Activated CD4-positive, alpha-beta memory T cell treated with anti-CD3 and anti-CD28 coated beads for 36 hours (primary cell): Measurements from ENCODE around the gene DUSP11. TPM values are rescaled to one million over a fixed set of nuclear protein-coding genes. Genes with fewer than 3 reads are reported as not detected.
"Not testable (repeated sequence)": the region's sequence is repeated elsewhere in the genome, so short reads cannot be mapped to it uniquely, and the experiment has no call there.

Experiments
- CTCF ChIA-PET: fragments of 350-600 bp; sonication (Branson Sonifier 250); formaldehyde crosslinking; loops from one replicate; lab custom pipeline; 2021; ENCODE audit warnings: antibody characterized with exemption, inconsistent platforms; lab: Charles Lee
- POLR2A ChIA-PET: fragments of 350-600 bp; sonication (Branson Sonifier 250); formaldehyde crosslinking; loops from one replicate; lab custom pipeline; 2021; ENCODE audit warnings: antibody characterized with exemption; lab: Charles Lee
- DNase-seq: peaks from one replicate; pipeline ENCODE4 v3.0.0-alpha.2; 2020
- H3K27ac Mint-ChIP-seq: one replicate; pipeline ENCODE4 v1.8.0; 2021; ENCODE audit warnings: mixed read lengths
- H3K27me3 Mint-ChIP-seq: one replicate; pipeline ENCODE4 v1.8.0; 2021; ENCODE audit warnings: mixed read lengths
- H3K36me3 Mint-ChIP-seq: one replicate; pipeline ENCODE4 v1.8.0; 2021; ENCODE audit warnings: mixed read lengths
- H3K4me1 Mint-ChIP-seq: one replicate; pipeline ENCODE4 v1.8.0; 2021; ENCODE audit warnings: low read depth, mixed read lengths
- H3K4me3 Mint-ChIP-seq: one replicate; pipeline ENCODE4 v1.8.0; 2021; ENCODE audit warnings: mild to moderate bottlenecking, mixed read lengths
- H3K9me3 Mint-ChIP-seq: one replicate; pipeline ENCODE4 v1.8.0; 2021; ENCODE audit warnings: mixed read lengths
- intact Hi-C: fragments of 100-400 bp; cut with micrococcal nuclease; formaldehyde crosslinking; loops from one replicate; pipeline ENCODE4 v1.15.1; 2023
- total RNA-seq, 2 experiments: library from RNA; stranded (reverse); gene quantifications; one replicate each; pipeline ENCODE4 v1.2.3, GENCODE V29; 2021

Gene DUSP11
- total RNA-seq, 2 experiments from 2014 or later: 28.0 to 28.5 TPM

DNA sequence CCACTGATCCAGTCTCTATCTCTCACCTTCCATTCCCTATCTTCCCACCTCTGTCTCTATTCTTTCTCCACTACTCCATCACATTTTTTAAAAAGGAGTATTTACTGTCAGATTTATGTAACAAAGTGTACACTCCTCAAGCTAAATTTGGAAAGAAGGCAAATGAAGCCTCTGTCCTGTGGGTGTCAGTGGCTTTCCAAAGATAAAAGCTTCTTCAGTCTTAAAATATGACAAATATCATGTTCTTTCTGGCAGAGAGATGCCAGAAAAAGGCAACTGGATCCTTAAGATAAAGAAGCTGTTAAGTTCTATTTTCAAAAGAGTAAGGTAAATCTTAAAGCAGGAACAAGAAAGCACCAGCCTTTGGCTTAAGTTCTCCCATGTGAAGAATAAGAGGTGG lies 7.1 kb downstream of the DUSP11 start:
- H3K36me3 Mint-ChIP-seq: peaks cover 54% of the 10 kb centered on the region
- no peak overlapping the region for H3K4me3 Mint-ChIP-seq
- DNase-seq: no peak
- CTCF ChIA-PET: no interaction called here
- POLR2A ChIA-PET: interaction anchor here (0.5 kb wide), 1 partner anchor 29 kb away, joined by 5 read pairs; no protein-coding TSS in a partner anchor
- no peaks in the 10 kb centered on the region for H3K27me3 Mint-ChIP-seq
- intact Hi-C loops: no loop called here
- no peaks in the 10 kb centered on the region for H3K9me3 Mint-ChIP-seq
- no peak overlapping the region for H3K27ac Mint-ChIP-seq
- H3K4me1 Mint-ChIP-seq: peaks cover 21% of the 10 kb centered on the region

GRCh38 chr2:73770725-73771124 lies 9.2 kb downstream of the DUSP11 start:
- Mint-ChIP-seq H3K4me1 (peaks cover 11% of the 10 kb centered on the region), H3K36me3 (peaks cover 53% of the 10 kb centered on the region), H3K27ac (no peak overlapping the region), H3K4me3 (no peak overlapping the region), H3K27me3 (no peaks in the 10 kb centered on the region), H3K9me3 (no peaks in the 10 kb centered on the region)
- ChIA-PET POLR2A (no interaction called here), CTCF (no interaction called here)
- no peak for DNase-seq
- intact Hi-C loops: no loop called here

DNA sequence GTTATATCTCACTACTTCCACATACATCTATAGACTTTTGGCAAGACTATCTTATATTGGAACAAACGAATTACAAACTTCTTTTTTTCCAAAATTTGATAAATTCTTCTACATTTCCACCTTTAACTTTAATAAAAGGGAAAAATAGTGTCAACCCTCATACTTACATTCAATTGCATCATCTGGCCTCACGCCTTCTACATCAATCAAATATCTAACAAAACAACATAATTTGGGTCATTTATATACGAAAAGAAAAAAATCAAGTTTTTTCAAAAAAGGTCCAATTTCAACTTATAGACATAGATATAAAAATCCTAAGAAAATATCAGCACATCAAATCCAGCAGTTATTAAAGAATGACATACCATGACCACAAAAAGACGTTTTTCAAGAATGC lies 12.9 kb downstream of the DUSP11 start:
- Mint-ChIP-seq H3K4me3 (no peak overlapping the region), H3K27me3 (no peaks in the 10 kb centered on the region), H3K36me3 (peaks cover 47% of the 10 kb centered on the region), H3K9me3 (no peaks in the 10 kb centered on the region), H3K4me1 (peaks cover 11% of the 10 kb centered on the region), H3K27ac (no peak overlapping the region)
- intact Hi-C loops: no loop called here
- ChIA-PET POLR2A (no interaction called here), CTCF (interaction anchor here (0.6 to 1.1 kb wide), 2 partner anchors 12 to 406 kb away, joined by 3 read pairs; no protein-coding TSS in a partner anchor)
- no peak for DNase-seq

- H3K4me1 Mint-ChIP-seq: peaks cover 11% of the 10 kb centered on the region
- peaks cover 46% of the 10 kb centered on the region for H3K36me3 Mint-ChIP-seq
- intact Hi-C loops: no loop called here
- no peak for DNase-seq
- H3K4me3 Mint-ChIP-seq: no peak overlapping the region
- CTCF ChIA-PET: interaction anchor here (0.6 to 1.1 kb wide), 2 partner anchors 12 to 406 kb away, joined by 3 read pairs; no protein-coding TSS in a partner anchor
- POLR2A ChIA-PET: no interaction called here
- no peaks in the 10 kb centered on the region for H3K27me3 Mint-ChIP-seq
- no peaks in the 10 kb centered on the region for H3K9me3 Mint-ChIP-seq
- no peak overlapping the region for H3K27ac Mint-ChIP-seq
Measured at GRCh38 chr2:73766349-73766748, 13.6 kb downstream of the DUSP11 start.

- no peaks in the 10 kb centered on the region for H3K9me3 Mint-ChIP-seq
- H3K4me1 Mint-ChIP-seq: peaks cover 7% of the 10 kb centered on the region
- H3K27ac Mint-ChIP-seq: no peak overlapping the region
- no peak overlapping the region for H3K4me3 Mint-ChIP-seq
- H3K27me3 Mint-ChIP-seq: no peaks in the 10 kb centered on the region
- ChIA-PET POLR2A (no interaction called here), CTCF (no interaction called here)
- DNase-seq: no peak
- intact Hi-C loops: no loop called here
- peaks cover 44% of the 10 kb centered on the region for H3K36me3 Mint-ChIP-seq
Measured at GRCh38 chr2:73764945-73765344, 15.0 kb downstream of the DUSP11 start.

DNA sequence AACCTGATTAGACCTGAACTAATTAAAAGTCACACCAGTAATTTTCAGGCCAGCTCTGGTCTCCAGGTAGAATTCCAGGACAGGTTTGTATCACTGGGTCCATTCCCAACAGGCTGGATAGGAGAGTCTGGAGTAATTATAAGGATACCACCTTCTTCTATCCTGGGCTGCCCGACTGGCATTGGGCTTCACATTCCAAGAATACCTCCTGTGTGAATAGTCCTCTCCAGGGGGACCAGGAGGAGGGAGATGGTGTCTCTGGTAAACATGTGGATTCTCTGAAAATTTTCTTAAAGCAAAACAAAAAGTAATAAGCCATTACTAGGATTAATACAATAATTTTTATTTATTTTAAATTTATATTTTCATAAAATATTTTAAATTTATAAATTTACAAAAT lies 17.3 kb downstream of the DUSP11 start:
- POLR2A ChIA-PET: no interaction called here
- CTCF ChIA-PET: interaction anchor here (1.6 kb wide), 1 partner anchor 61 kb away, joined by 4 read pairs; no protein-coding TSS in a partner anchor
- peaks cover 1% of the 10 kb centered on the region for H3K4me1 Mint-ChIP-seq
- DNase-seq: no peak
- peaks cover 38% of the 10 kb centered on the region for H3K36me3 Mint-ChIP-seq
- intact Hi-C loops: no loop called here
- H3K27ac Mint-ChIP-seq: no peak overlapping the region
- H3K27me3 Mint-ChIP-seq: no peaks in the 10 kb centered on the region
- H3K9me3 Mint-ChIP-seq: no peaks in the 10 kb centered on the region
- H3K4me3 Mint-ChIP-seq: no peak overlapping the region

DNA sequence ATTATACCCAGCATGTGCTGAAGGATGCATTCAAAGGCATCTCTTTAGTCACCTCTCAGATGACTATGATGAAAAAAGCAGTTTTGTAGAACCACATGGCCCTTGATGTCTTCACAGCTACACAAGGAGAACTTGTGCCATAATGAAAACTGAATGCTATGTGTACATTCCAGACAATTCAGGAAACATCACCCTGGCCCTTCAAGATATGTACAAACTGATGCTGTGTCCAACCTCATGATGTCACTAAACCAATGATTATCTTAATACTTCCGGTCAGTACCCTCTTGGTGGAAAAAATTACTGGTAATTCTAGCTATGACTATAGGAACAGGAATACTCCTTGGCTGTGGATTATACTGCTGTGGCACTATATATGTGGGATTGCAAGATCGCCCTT lies 20.0 kb downstream of the DUSP11 start:
- Mint-ChIP-seq H3K9me3 (no peaks in the 10 kb centered on the region), H3K27me3 (no peaks in the 10 kb centered on the region), H3K4me3 (no peak overlapping the region), H3K36me3 (peaks cover 28% of the 10 kb centered on the region), H3K4me1 (no peaks in the 10 kb centered on the region), H3K27ac (no peak overlapping the region)
- ChIA-PET CTCF (no interaction called here), POLR2A (interaction anchor here (0.6 kb wide), 1 partner anchor 10 kb away, joined by 3 read pairs; no protein-coding TSS in a partner anchor)
- DNase-seq: no peak
- intact Hi-C loops: loop anchor here (10.0 kb wide), 1 partner anchor 395 kb away; no protein-coding TSS in a partner anchor

DNA sequence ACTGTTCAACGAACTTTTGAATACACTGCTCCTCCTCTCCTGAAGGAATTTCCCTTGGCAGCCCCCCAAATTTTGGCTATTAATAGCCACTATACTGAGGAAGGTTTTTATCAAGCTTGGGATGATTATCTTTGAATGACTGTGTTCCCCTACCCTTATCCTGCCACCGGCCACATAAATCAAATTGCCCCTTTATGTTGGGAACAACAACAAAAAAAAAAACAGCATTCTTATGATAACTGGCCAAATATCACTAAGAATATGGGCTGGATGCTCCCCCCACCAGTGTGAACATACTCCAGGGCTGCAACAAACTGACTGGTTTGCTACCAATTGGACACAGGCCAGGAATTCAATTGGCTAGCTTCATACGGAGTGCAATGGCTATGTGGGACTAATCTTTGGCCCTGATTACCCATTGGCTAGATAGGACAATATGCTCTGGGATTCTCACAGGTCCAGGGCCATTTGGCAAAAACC lies 20.6 kb downstream of the DUSP11 start:
- peaks cover 31% of the 10 kb centered on the region for H3K36me3 Mint-ChIP-seq
- DNase-seq: no peak
- peaks cover 3% of the 10 kb centered on the region for H3K9me3 Mint-ChIP-seq
- H3K27ac Mint-ChIP-seq: no peak overlapping the region
- CTCF ChIA-PET: no interaction called here
- H3K4me1 Mint-ChIP-seq: no peaks in the 10 kb centered on the region
- H3K27me3 Mint-ChIP-seq: no peaks in the 10 kb centered on the region
- H3K4me3 Mint-ChIP-seq: no peak overlapping the region
- POLR2A ChIA-PET: interaction anchor here (0.6 kb wide), 1 partner anchor 9 kb away, joined by 3 read pairs; no protein-coding TSS in a partner anchor
- intact Hi-C loops: loop anchor here (10.0 kb wide), 1 partner anchor 395 kb away; no protein-coding TSS in a partner anchor

DNA sequence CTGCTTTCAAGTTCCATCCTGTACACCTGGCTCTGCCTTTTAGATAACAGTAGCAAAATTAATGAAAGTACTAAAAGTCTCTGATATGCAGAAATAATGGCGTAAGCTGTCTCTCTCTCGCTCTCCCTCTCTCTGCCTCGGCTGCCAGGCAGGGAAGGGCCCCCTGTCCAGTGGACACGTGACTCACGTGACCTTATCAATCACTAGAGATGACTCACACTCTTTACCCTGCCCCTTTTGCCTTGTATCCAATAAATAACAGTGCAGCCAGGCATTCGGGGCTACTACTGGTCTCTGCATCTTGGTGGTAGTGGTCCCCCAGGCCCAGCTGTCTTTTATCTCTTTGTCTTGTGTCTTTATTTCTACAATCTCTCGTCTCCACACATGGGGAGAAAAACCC lies 25.6 kb downstream of the DUSP11 start:
- H3K27me3 Mint-ChIP-seq, POLR2A ChIA-PET, H3K9me3 Mint-ChIP-seq, DNase-seq, H3K27ac Mint-ChIP-seq, H3K4me3 Mint-ChIP-seq, H3K4me1 Mint-ChIP-seq: not testable (repeated sequence)
- intact Hi-C loops: loop anchor here (10.0 kb wide), 1 partner anchor 400 kb away; no protein-coding TSS in a partner anchor
- H3K36me3 Mint-ChIP-seq: peaks cover 22% of the 10 kb centered on the region
- CTCF ChIA-PET: interaction anchor here (1.2 kb wide), 1 partner anchor 12 kb away, joined by 3 read pairs; no protein-coding TSS in a partner anchor

DNA sequence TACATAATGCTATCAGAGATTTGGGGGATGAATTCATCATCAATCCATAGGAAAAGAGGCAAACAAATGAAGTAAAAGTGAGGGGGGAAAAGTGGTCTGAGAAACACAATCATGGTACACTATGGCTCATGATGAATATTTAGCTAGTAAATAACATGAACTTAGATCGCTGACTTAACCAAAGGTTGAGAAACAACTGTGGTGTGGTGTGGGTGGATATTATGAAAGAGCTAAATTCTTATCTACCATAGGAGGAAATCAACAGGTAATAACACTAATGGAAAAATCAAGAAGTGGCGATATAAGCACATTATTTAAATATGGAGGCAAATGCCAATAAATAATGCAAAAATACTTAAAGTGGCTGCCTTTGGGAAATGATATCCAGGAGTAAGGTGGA lies 30.6 kb downstream of the DUSP11 start:
- Mint-ChIP-seq H3K9me3 (peaks cover 2% of the 10 kb centered on the region), H3K27me3 (no peaks in the 10 kb centered on the region), H3K27ac (no peak overlapping the region), H3K4me1 (peaks cover 15% of the 10 kb centered on the region), H3K36me3 (peaks cover 23% of the 10 kb centered on the region), H3K4me3 (no peak overlapping the region)
- intact Hi-C loops: no loop called here
- DNase-seq: no peak
- CTCF ChIA-PET: interaction anchor here (0.9 kb wide), 1 partner anchor 348 kb away, joined by 3 read pairs; no protein-coding TSS in a partner anchor
- POLR2A ChIA-PET: interaction anchor here (0.9 kb wide), 1 partner anchor 10 kb away, joined by 3 read pairs; no protein-coding TSS in a partner anchor

DNA sequence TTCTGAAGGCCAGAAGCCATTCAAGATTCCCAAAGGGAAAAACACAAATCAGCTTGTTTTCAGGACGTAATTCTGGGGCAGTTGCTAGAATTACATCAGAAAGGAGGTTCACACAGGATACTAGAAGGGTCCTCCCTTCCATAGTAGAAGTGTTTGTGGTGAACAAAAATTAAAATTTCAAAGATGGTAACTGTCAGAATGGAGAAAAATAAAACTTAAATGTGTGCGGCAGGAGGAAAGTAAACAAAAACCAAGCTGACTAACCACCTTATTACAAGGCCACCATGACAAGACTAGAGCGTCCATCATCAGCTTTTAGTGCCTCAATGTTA lies 33.1 kb downstream of the DUSP11 start:
- intact Hi-C loops: no loop called here

GRCh38 chr2:73746015-73746876 lies 33.7 kb downstream of the DUSP11 start:
- Mint-ChIP-seq H3K27me3 (no peaks in the 10 kb centered on the region), H3K4me3 (no peak overlapping the region), H3K9me3 (no peaks in the 10 kb centered on the region), H3K4me1 (peaks cover 15% of the 10 kb centered on the region), H3K27ac (no peak overlapping the region), H3K36me3 (peaks cover 32% of the 10 kb centered on the region)
- intact Hi-C loops: no loop called here
- POLR2A ChIA-PET: interaction anchor here (2.0 kb wide), 1 partner anchor 9 kb away, joined by 5 read pairs; the partner anchor contains the start of gene TPRKB
- DNase-seq: no peak
- CTCF ChIA-PET: interaction anchor here (1.4 kb wide), 1 partner anchor 9 kb away, joined by 5 read pairs; the partner anchor contains the start of gene TPRKB

More for the DNA sequence above, 33.1 kb downstream of the DUSP11 start:
- Mint-ChIP-seq H3K27me3 (no peaks in the 10 kb centered on the region), H3K36me3 (peaks cover 29% of the 10 kb centered on the region), H3K4me1 (peaks cover 15% of the 10 kb centered on the region), H3K4me3 (no peak overlapping the region), H3K9me3 (no peaks in the 10 kb centered on the region), H3K27ac (no peak overlapping the region)
- ChIA-PET POLR2A (interaction anchor here (2.0 kb wide), 1 partner anchor 10 kb away, joined by 5 read pairs; the partner anchor contains the start of gene TPRKB), CTCF (interaction anchor here (1.4 kb wide), 1 partner anchor 10 kb away, joined by 5 read pairs; the partner anchor contains the start of gene TPRKB)
- DNase-seq: no peak
